SK-N-SH (cell line): Measurements from ENCODE around the gene PSMG3. TPM values are rescaled to one million over a fixed set of nuclear protein-coding genes. Genes with fewer than 3 reads are reported as not detected.

Experiments used
- CTCF ChIA-PET: fragments of 300-600, 350-600 bp; formaldehyde crosslinking; extraction: SDS; loops from one replicate; lab custom pipeline; 2021; lab: Yijun Ruan, JAX
- POLR2A ChIA-PET: fragments of 350-600 bp; sonication (Branson Sonifier 250); formaldehyde crosslinking; extraction: SDS; loops from one replicate; lab custom pipeline; 2020; ENCODE audit warnings: antibody characterized with exemption, inconsistent platforms; lab: Yijun Ruan, JAX
- DNase-seq: peaks from one replicate; pipeline ENCODE4 v3.0.0; 2012
- H2AFZ ChIP-seq: fragments of 200-600 bp; sonication (generic); 2 replicates; pipeline ENCODE4 v1.8.1; 2016; ENCODE audit warnings: antibody characterized with exemption, mild to moderate bottlenecking, low read depth
- H3F3A ChIP-seq: fragments of 200-600 bp; sonication (generic); replicated peaks from 2 replicates; pipeline ENCODE3; 2016; ENCODE audit warnings: antibody characterized with exemption, mild to moderate bottlenecking; ENCODE audit not compliant: insufficient read depth
- H3K27ac ChIP-seq, 2 experiments: fragments of 200-500 bp in 1 of 2; fragments of 200-600 bp in 1 of 2; sonication (Bioruptor generic) in 1 of 2; sonication (generic), shearing (Covaris generic) in 1 of 2; 2 replicates each; pipeline versions ENCODE4 v1.5.1 to v1.6.1; 2014 to 2016; ENCODE audit warnings: low read depth in 2 of 2, inconsistent platforms in 1 of 2, low read length in 1 of 2, mild to moderate bottlenecking in 1 of 2, mixed read lengths in 1 of 2
- H3K27me3 ChIP-seq: fragments of 200-600 bp; sonication (generic), shearing (Covaris generic); 2 replicates; pipeline ENCODE4 v1.6.1; 2016; ENCODE audit warnings: mixed run types; ENCODE audit not compliant: insufficient read depth
- H3K36me3 ChIP-seq, 2 experiments: fragments of 200-500 bp in 1 of 2; fragments of 200-600 bp in 1 of 2; sonication (Bioruptor generic) in 1 of 2; sonication (generic) in 1 of 2; replicated peaks in 1 of 2; 2 replicates each; pipeline versions ENCODE3 to v1.5.1; 2014 to 2016; ENCODE audit warnings: low read length in 1 of 2, mild to moderate bottlenecking in 1 of 2; ENCODE audit not compliant: insufficient read depth in 2 of 2, control insufficient read depth in 1 of 2
- H3K4me1 ChIP-seq, 2 experiments: fragments of 200-500 bp in 1 of 2; fragments of 200-600 bp in 1 of 2; sonication (Bioruptor generic) in 1 of 2; sonication (generic), shearing (Covaris generic) in 1 of 2; 2 replicates each; pipeline versions ENCODE4 v1.5.1 to v1.6.1; 2014 to 2016; ENCODE audit warnings: low read depth in 1 of 2, low read length in 1 of 2, mixed run types in 1 of 2; ENCODE audit not compliant: insufficient read depth in 2 of 2, control insufficient read depth in 1 of 2
- H3K4me2 ChIP-seq: fragments of 200-600 bp; sonication (generic), shearing (Covaris generic); 2 replicates; pipeline ENCODE4 v1.6.1; 2017; ENCODE audit warnings: mixed run types
- H3K4me3 ChIP-seq, 2 experiments: fragments of 200-500 bp in 1 of 2; fragments of 200-600 bp in 1 of 2; sonication (Bioruptor generic) in 1 of 2; sonication (generic), shearing (Covaris generic) in 1 of 2; 2 replicates each; pipeline versions ENCODE4 v1.5.1 to v1.8.1; 2014 to 2016; ENCODE audit warnings: low read depth in 2 of 2, inconsistent platforms in 1 of 2, low read length in 1 of 2, mild to moderate bottlenecking in 1 of 2, mixed read lengths in 1 of 2, moderate library complexity in 1 of 2
- H3K79me2 ChIP-seq: fragments of 200-600 bp; sonication (generic); 2 replicates; pipeline ENCODE4 v1.8.1; 2017; ENCODE audit warnings: mild to moderate bottlenecking; ENCODE audit not compliant: insufficient read depth
- H3K9ac ChIP-seq: fragments of 200-600 bp; sonication (generic); 2 replicates; pipeline ENCODE4 v1.6.1; 2017; ENCODE audit warnings: mixed run types
- H3K9me2 ChIP-seq: fragments of 200-600 bp; sonication (generic); 2 replicates; pipeline ENCODE4 v1.6.1; 2017; ENCODE audit warnings: mixed run types
- H3K9me3 ChIP-seq: fragments of 200-600 bp; sonication (generic); 2 replicates; pipeline ENCODE4 v1.6.1; 2017; ENCODE audit warnings: mixed run types, mild to moderate bottlenecking, moderate library complexity
- H4K20me1 ChIP-seq: fragments of 200-600 bp; sonication (generic); 2 replicates; pipeline ENCODE4 v1.6.1; 2017; ENCODE audit warnings: mild to moderate bottlenecking, mixed run types; ENCODE audit not compliant: insufficient read depth
- ELF1 ChIP-seq: IDR thresholded peaks from 2 replicates; pipeline ENCODE4 v1.4.0; 2012
- FOSL2 ChIP-seq: IDR thresholded peaks from 2 replicates; pipeline ENCODE4 v1.4.0; 2012; ENCODE audit warnings: low read depth, mild to moderate bottlenecking, moderate library complexity, borderline replicate concordance
- FOXJ3 ChIP-seq: sonication (generic); formaldehyde crosslinking; IDR thresholded peaks from 2 replicates; pipeline ENCODE4 v1.5.1; 2020; ENCODE audit warnings: mild to moderate bottlenecking, missing genetic modification reagents
- FOXM1 ChIP-seq: IDR thresholded peaks from 2 replicates; pipeline ENCODE4 v1.4.0; 2012; ENCODE audit warnings: low read depth, mild to moderate bottlenecking
- GABPA ChIP-seq: IDR thresholded peaks from 2 replicates; pipeline ENCODE4 v1.4.0; 2012; ENCODE audit warnings: low read depth, mild to moderate bottlenecking
- GATA2 ChIP-seq: sonication (generic); formaldehyde crosslinking; IDR thresholded peaks from 2 replicates; pipeline ENCODE4 v1.5.0; 2020; ENCODE audit warnings: mild to moderate bottlenecking, missing genetic modification reagents
- JUND ChIP-seq: IDR thresholded peaks from 2 replicates; pipeline ENCODE4 v1.4.0; 2012
- MEF2A ChIP-seq: IDR thresholded peaks from 2 replicates; pipeline ENCODE4 v1.4.0; 2012; ENCODE audit warnings: low read depth, borderline replicate concordance
- MXI1 ChIP-seq: IDR thresholded peaks from 2 replicates; pipeline ENCODE4 v1.6.1; 2012; ENCODE audit warnings: mild to moderate bottlenecking, low read depth, low read length, improper control_type of control experiment
- NFIC ChIP-seq: IDR thresholded peaks from 2 replicates; pipeline ENCODE4 v1.4.0; 2012; ENCODE audit warnings: borderline replicate concordance
- NRF1 ChIP-seq: IDR thresholded peaks from 2 replicates; pipeline ENCODE4 v1.6.1; 2012; ENCODE audit warnings: low read depth, mild to moderate bottlenecking, low read length
- POLR2AphosphoS5 ChIP-seq: IDR thresholded peaks from 2 replicates; pipeline ENCODE4 v1.6.1; 2012; ENCODE audit warnings: low read depth, low read length
- RAD21 ChIP-seq: IDR thresholded peaks from 2 replicates; pipeline ENCODE4 v1.6.1; 2012; ENCODE audit warnings: mild to moderate bottlenecking, low read length
- RXRA ChIP-seq: IDR thresholded peaks from 2 replicates; pipeline ENCODE4 v1.4.0; 2012; ENCODE audit warnings: low read depth, mild to moderate bottlenecking, borderline replicate concordance
- SIN3A ChIP-seq: IDR thresholded peaks from 2 replicates; pipeline ENCODE4 v1.6.1; 2012; ENCODE audit warnings: low read depth, mild to moderate bottlenecking, low read length, moderate library complexity, borderline replicate concordance
- SMC3 ChIP-seq: IDR thresholded peaks from 2 replicates; pipeline ENCODE4 v1.6.1; 2012; ENCODE audit warnings: low read depth, low read length, improper control_type of control experiment
- TAF1 ChIP-seq: IDR thresholded peaks from 2 replicates; pipeline ENCODE4 v1.6.1; 2012; ENCODE audit warnings: low read depth, mild to moderate bottlenecking, low read length, moderate library complexity, borderline replicate concordance
- TCF12 ChIP-seq: IDR thresholded peaks from 2 replicates; pipeline ENCODE4 v1.4.0; 2012
- WGBS: methylation state at CpG from one replicate; pipeline ENCODE4 v1.1.6; 2017; ENCODE audit warnings: low lambda C conversion rate; 5-methylcytosine and 5-hydroxymethylcytosine counted together
- polyA plus RNA-seq, 3 experiments: library from polyadenylated mRNA; depleted of rRNA; stranded (reverse); fragments of >200 nt; gene quantifications; 2 replicates each; pipeline ENCODE4 v1.2.3, GENCODE V29; 2012
- TF ChIP-seq, protein P1 (sequence below): IDR thresholded peaks from 2 replicates; pipeline ENCODE4 v1.4.0; 2012; ENCODE audit warnings: low read depth, borderline replicate concordance
- TF ChIP-seq, protein P2 (sequence below): fragments of 150-350 bp; IDR thresholded peaks from 2 replicates; pipeline ENCODE4 v1.6.1; 2017; ENCODE audit warnings: antibody characterized with exemption, low read length, low read depth, borderline replicate concordance

PSMG3 gene
- polyA plus RNA-seq, 1 of the 3 experiments (the other 2 are of a cell fraction): 109 TPM

DNA sequence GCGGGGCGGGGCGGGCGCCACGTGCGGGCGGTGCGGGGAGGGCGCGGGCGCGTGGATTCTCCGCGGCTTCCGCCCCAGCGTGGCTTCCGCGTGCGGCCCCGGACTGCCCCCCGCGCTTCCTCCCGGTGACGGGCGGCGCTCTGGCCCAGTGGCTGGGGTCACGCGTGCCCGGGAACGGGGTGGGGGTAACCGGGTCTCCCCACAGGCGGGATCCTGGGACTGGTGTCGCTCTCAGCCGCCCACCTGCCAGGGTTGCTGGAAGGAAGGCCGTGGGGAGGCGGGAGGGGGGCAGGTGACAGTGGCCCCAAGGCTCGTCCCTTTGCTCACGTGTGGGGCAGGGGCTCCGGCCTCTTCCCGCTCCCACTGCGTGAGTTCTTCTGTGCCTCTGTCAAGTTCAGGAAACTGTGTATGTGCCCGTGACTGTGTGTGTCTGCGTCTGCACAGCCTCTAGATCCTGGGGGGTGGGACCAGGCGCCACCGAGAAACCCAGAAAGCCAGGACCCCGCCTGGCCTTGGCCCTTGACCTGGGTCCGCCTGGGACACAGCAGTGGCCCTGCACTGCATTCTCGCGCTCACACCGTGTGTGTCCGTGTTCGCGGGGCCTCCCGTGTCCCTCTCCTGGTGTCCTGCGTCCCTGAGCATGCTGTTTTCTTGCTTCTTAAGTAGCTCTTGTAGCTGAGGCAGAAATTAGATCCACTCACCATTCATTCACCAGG lies 38.4 kb downstream of the PSMG3 start (continued):
- no peak for TF ChIP-seq FOSL2

DNA sequence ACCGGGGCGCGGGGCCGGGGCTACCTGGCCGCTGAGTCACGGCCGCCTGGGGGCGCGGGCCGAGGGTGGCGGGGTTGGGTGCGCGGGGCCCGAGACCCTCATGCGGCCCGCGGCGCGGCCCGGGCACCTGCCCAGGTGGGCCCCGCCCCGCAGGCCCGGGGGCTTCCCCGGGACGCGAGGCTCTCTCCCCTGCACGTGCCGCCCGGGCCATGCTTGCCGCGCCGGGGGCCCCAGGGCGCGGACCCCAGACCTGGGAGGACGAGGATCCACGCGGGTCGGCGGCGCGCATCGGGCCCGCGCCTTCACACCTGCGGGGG lies 38.9 kb downstream of the PSMG3 start:
- H3K27me3 ChIP-seq: no peaks in the 10 kb centered on the region
- peaks cover 50% of the 10 kb centered on the region for H3K79me2 ChIP-seq
- no peak overlapping the region; a peak in 1 of 4 replicates for H3K27ac ChIP-seq
- H3K9me3 ChIP-seq: no peaks in the 10 kb centered on the region
- peaks cover 13% of the 10 kb centered on the region; the same call in 1 of the 2 replicates for H4K20me1 ChIP-seq
- no peak for DNase-seq
- no peaks in the 10 kb centered on the region for H3K36me3 ChIP-seq
- peaks cover 33 to 35% of the 10 kb centered on the region in 2 experiments; a peak in 3 of 4 replicates for H3K4me1 ChIP-seq
- H3K9me2 ChIP-seq: no peaks in the 10 kb centered on the region
- peak overlapping the region; percentile 55 to 66 for H3K4me3 ChIP-seq
- TF ChIP-seq RXRA (no peak), RAD21 (no peak), GATA2 (CRISPR knock-in tag) (no peak), MEF2A (no peak), MXI1 (no peak), ELF1 (no peak), JUND (no peak), GABPA (no peak), TCF12 (no peak), TAF1 (no peak), NFIC (no peak), NRF1 (no peak), FOXJ3 (CRISPR knock-in tag) (no peak), SIN3A (no peak), FOXM1 (no peak), POLR2AphosphoS5 (no peak), SMC3 (no peak)
- TF ChIP-seq, protein P1, sequence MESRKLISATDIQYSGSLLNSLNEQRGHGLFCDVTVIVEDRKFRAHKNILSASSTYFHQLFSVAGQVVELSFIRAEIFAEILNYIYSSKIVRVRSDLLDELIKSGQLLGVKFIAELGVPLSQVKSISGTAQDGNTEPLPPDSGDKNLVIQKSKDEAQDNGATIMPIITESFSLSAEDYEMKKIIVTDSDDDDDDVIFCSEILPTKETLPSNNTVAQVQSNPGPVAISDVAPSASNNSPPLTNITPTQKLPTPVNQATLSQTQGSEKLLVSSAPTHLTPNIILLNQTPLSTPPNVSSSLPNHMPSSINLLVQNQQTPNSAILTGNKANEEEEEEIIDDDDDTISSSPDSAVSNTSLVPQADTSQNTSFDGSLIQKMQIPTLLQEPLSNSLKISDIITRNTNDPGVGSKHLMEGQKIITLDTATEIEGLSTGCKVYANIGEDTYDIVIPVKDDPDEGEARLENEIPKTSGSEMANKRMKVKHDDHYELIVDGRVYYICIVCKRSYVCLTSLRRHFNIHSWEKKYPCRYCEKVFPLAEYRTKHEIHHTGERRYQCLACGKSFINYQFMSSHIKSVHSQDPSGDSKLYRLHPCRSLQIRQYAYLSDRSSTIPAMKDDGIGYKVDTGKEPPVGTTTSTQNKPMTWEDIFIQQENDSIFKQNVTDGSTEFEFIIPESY: no peak
- TF ChIP-seq, protein P2, sequence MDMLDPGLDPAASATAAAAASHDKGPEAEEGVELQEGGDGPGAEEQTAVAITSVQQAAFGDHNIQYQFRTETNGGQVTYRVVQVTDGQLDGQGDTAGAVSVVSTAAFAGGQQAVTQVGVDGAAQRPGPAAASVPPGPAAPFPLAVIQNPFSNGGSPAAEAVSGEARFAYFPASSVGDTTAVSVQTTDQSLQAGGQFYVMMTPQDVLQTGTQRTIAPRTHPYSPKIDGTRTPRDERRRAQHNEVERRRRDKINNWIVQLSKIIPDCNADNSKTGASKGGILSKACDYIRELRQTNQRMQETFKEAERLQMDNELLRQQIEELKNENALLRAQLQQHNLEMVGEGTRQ: no peak
- TF ChIP-seq, all 33 proteins: peak for 0
- Histone ChIP-seq H3K9ac (peak overlapping the region; percentile 62; the same call in 1 of the 2 replicates), H3F3A (peaks cover 43% of the 10 kb centered on the region), H3K4me2 (peak overlapping the region; percentile 92; the same call in 1 of the 2 replicates), H2AFZ (no peak overlapping the region)
- CTCF ChIA-PET: no interaction called here
- POLR2A ChIA-PET: no interaction called here
- WGBS: 20% methylated on average over 1 of the region's 45 CpGs
